Fibroblast of skin of back (primary cell): ENCODE measurements around the gene DTL. TPM values are rescaled to one million over a fixed set of nuclear protein-coding genes. Genes with fewer than 3 reads are reported as not detected.
"Not testable (repeated sequence)": the region's sequence is repeated elsewhere in the genome, so short reads cannot be mapped to it uniquely, and the experiment has no call there.

Source experiments
- DNase-seq: peaks from one replicate; pipeline ENCODE4 v3.0.0-alpha.2; 2013
- polyA plus RNA-seq, 2 experiments: library from polyadenylated mRNA; unstranded; fragments of 120-200 nt; gene quantifications; one replicate each; pipeline ENCODE4 v1.2.1, GENCODE V29; 2013; ENCODE audit not compliant: insufficient read length in 2 of 2

The DTL gene
- polyA plus RNA-seq (2013, experiment 1 of 2; ENCODE audit: insufficient read length) = 16.4 TPM
- polyA plus RNA-seq (2013, experiment 2 of 2; ENCODE audit: insufficient read length) = 1.5 TPM

- DNase-seq = peak; percentile 99
Observed at GRCh38 chr1:212035123-212035834, at the start of gene DTL, which contains the start of gene INTS7. Gene DTL (plus strand): TSS chr1:212035748. CDS start chr1:212035891, 143 bp downstream. Gene INTS7 (minus strand): TSS chr1:212035557. CDS start chr1:212035437, 120 bp downstream.

- DNase-seq = no peak
Observed at GRCh38 chr1:211986628-211987254, 48.8 kb upstream of the DTL start.

GRCh38 chr1:211991695-211992094, 43.9 kb upstream of the DTL start:
- no peak for DNase-seq

DNA sequence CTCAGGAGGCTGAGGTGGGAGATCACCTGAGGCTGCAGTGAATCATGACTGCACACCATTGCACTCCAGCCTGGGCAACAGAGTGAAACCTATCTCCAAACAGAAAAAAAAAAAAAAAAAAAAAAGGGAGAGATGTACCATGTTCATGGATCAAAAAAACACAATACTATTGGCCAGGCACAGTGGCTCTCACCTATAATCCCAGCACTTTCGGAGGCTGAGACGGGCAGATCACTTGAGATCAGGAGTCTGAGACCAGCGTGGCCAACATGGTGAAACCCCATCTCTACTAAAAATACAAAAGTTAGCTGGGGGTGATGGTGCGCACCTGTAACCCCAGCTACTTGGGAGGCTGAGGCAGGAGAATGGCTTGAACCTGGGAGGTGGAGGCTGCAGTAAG, 38.1 kb upstream of the DTL start:
- not testable (repeated sequence) for DNase-seq

DNA sequence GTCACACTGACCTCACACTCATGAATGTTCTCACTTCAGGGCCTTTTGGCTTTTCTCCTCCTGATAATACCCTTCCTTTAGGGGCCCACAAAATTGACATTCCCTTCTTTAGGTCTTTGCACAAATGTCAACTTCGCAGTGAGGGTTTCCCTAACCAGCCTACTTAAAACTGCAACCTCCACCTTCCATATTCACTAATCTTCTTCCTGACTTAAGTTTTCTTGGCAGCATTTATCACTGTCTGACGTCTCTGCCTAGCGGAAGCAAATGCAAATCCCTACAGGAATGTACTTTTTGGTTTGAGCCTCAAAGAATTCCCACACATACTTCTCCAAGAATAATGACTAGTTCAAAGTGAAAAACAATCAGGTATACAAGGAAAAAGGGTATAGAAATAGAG, 33.0 kb upstream of the DTL start:
- DNase-seq = no peak

- DNase-seq = peak; percentile 70
Observed at GRCh38 chr1:212004895-212005608, 30.5 kb upstream of the DTL start.

- DNase-seq = no peak
Observed at GRCh38 chr1:212007178-212007577, 28.4 kb upstream of the DTL start.

- DNase-seq = peak; percentile 17
Observed at GRCh38 chr1:212007886-212008285, 27.7 kb upstream of the DTL start.

GRCh38 chr1:212009561-212009960, 26.0 kb upstream of the DTL start:
- no peak for DNase-seq

- no peak for DNase-seq
Observed at GRCh38 chr1:212010004-212010403, 25.5 kb upstream of the DTL start.

DNA sequence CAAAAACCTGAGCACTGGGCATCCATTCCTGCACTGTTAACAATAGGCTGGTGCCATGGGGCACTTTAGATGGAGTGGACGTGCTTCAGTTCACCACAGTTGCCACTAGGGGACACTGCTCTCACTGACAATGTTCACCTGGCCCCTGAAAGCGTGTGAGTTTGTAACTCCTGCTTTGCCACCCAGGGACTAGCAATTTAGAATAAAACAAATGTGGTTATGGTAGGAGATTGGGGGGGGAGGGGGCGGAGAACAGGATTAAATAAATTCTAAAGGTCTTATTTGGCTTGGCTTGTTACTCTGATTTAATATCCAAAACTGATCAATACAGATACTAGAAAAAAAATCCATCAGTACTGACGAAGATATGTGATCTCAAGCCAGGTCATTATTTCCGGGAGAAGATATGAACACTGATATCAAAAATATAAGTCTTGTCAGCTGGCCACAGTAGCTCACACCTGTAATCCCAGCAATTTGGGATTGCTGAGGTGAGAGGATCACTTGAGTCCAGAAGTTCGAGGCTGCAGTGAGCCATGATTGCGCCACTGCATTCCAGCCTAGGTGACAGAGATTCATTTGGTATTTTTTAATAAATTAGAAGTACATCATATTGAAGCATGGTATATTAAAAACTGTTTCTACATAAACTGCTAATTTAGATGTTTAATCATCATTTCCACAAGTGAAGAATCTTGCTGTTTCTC, 23.4 kb upstream of the DTL start:
- DNase-seq = peak; percentile 69

DNA sequence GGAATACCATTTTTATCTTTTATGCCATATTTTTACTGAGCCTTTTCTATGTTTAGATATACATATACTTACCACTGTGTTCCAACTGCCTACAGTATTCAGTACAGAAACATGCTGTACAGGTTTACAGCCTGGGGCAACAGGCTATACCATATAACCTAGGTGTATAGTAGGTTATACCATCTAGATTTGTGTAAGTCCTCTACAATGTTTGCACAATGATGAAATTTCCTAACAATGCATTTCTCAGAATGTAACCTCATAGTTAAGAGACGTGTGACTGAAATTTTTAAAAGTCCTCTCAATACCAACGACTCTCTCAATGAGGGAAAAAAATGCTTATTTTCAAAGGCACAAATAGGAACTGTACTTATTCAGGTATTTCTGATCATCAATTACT, 21.9 kb upstream of the DTL start:
- DNase-seq = no peak

DNA sequence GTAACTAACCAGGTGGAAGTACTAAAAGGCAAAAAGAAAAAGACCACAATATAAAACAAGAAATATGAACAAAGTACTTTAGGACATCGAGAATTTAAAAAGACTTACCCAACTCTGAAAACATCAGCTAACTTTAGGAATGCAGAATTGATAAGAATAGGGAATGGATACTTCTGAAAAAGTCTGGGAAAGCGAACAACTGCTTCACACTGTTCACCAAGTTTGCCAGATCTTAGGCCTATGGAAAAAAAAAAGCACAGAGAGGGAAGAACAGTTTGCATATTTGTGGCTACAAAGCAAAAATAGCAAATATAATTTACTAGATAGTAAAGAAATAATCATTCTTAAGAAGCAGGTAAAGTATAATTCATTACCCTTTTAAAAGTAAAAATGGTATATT, 14.6 kb upstream of the DTL start:
- DNase-seq = no peak

DNA sequence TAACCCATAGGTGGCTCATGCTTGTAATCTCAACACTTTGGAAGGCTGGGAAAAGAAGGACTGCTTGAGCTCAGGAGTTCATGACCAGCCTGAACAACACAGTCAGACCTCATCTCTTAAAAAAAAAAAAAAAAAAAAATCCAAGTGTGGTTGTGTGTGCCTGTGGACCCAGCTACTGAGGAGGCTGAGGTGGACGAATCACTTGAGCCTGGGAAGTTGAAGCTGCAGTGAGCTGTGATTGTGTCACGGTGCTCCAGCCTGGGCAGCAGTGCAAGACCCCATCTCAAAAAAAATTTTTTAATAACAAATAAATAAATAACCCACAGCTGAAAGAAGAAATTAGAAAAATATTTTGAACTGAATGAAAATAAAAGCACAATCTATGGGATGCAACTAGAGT, 14.0 kb upstream of the DTL start:
- DNase-seq = peak; percentile 4

- DNase-seq = not testable (repeated sequence)
Observed at GRCh38 chr1:212022908-212023307, 12.6 kb upstream of the DTL start.

DNA sequence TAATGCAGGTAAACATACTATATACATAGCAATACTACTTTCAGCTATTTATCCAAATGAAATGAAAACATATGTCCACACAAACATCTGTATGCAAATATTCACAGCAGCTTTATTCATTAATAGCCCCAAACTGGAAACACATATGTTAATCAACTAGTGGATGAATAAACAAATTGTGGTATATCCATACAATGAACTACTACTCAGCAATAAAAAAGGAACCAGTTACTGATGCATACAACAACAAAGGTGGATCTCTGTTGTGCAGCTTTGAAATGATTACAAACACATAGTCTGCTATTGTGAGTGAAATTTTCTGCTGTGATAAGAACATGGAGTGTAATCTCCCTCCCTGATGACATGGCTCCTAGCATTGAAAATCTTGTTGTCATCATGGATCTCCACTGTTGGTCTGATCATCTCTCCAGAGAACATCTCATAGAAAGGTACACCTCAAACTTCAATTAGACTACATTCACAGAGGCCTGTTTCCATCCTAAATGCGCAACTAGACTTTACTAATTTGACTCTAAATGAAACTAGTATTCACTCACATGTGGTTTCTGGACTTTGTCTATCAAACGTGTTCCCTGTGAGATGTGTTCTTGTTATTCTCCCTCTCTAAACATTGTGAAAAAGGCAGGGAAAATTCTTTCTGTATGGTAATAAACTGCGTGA, 10.9 kb upstream of the DTL start:
- no peak for DNase-seq

DNA sequence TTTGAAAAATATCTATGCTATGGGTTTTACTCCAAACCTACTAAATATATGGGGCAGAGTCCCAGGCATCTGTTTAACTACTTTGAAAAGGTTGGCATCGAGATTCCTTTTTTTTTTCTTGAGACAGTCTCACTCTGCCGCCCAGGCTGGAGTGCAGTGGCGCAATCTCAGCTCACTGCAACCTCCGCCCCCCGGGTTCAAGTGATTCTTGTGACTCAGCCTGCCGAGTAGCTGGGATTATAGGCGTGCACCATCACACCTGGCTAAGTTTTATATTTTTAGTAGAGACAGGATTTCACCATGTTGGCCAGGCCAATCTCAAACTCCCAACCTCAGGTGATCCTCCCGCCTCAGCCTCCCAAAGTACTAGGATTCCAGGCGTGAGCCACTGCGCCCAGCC, 7.8 kb upstream of the DTL start:
- not testable (repeated sequence) for DNase-seq

DNA sequence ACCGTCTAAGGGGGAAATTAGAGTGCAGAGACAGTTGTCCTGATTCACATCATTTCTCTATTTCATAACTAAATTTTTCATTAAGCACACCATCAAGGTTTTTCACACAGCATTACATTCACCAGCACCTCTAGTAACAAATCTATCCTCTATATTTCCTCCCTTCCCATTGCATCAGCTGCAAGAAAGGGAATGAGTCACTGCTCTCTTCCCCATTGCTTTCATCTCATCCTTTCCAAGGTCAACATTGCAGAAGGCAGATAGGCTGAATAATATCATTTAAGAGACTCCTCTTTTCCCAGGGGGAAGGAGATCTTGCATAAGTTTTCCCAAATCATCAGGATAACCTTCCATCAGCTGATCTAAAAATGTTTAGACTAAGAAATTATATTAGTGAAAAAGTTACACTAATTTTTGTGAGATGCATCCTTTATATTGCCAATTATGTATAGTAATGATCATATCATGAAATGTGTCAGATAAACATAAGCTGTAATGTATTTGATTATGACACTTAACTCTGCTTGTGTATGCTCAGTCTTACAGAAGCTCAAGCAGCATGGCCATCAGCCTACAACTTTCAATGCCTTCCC, 4.5 kb upstream of the DTL start:
- peak; percentile 94 for DNase-seq

GRCh38 chr1:212034516-212035122, 929 bp upstream of the DTL start:
- DNase-seq = no peak

DNA sequence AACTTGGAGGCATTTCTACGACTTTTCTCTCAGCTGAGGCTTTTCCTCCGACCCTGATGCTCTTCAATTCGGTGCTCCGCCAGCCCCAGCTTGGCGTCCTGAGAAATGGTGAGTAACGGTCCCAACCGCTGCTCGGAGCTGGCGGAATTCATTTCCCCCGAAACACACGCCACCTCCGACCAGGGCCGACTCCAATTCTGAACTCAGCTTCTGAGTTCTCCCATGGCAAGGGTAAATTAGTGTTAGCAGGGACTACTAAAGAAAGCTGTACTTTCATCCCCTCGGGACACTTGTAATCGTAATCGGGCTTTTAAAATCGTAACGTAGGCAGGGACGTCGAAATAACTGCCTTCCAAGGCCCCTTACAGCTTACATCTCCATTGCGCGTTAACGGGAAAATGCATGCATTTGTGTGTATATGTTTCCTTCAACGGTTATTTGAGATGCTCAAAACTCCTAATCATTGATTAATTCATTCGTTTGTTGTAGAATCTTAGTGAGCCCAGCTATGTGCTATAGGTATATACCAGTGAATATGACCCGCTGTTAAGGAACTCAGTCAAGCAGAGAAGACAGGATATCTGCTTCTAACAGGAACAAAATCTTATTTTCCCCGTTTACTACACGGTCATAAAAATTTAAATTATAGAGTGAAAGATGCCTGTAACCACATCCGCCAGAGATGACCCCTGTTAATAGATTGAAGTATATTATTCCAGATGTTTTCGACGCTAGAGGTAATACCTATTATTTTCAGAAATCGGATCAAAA, 472 bp downstream of the DTL start:
- no peak for DNase-seq

DNA sequence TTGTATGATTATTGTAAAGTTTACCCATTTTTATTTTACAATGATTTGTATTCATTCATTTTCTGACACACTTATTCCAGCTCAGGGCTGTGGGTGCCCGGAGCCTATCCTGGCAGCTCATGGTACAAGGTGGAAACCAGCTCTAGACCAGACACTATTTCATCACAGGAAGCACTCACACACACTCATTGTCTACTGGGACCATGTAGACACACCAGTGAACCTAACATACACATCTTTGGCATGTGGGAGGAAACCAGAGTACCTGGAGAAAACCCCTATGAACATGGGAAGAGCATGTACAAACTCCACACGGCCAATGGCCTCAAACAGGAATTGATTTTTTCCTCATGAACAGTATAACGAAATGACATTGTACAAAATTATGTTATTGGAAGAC, 2.4 kb downstream of the DTL start:
- no peak for DNase-seq
